AG10803 (cell line): ENCODE data around the gene RFX5.

Experiments used
- DNase-seq: peaks from one replicate; pipeline ENCODE4 v3.0.0; 2010; ENCODE audit warnings: low read depth
- H3K4me3 ChIP-seq: 2 replicates; pipeline ENCODE4 v1.5.1; 2011; ENCODE audit warnings: mild to moderate bottlenecking, low read length, control low read depth
- CTCF ChIP-seq: conservative IDR thresholded peaks from 2 replicates; pipeline ENCODE4 v1.5.1; 2011; ENCODE audit warnings: mild to moderate bottlenecking, low read length, control low read depth, inconsistent platforms

Gene RFX5

GRCh38 chr1:151327223-151327902 lies 19.7 kb downstream of the RFX5 start, which contains the start of gene PI4KB:
Gene PI4KB (minus strand): TSS chr1:151327416. CDS start chr1:151316481, 10,935 bp downstream.
- H3K4me3 ChIP-seq: peak within 1 kb of the TSS; percentile 83
- peak; percentile 98 for DNase-seq
- no peak for TF ChIP-seq CTCF

GRCh38 chr1:151326619-151327222 lies 20.3 kb downstream of the RFX5 start:
- no peak for TF ChIP-seq CTCF
- peak overlapping the region; percentile 83 for H3K4me3 ChIP-seq
- peak; percentile 40 for DNase-seq

- DNase-seq: peak; percentile 33
- TF ChIP-seq CTCF: no peak
- peak overlapping the region; percentile 83 for H3K4me3 ChIP-seq
Observed at GRCh38 chr1:151325646-151326429, 21.2 kb downstream of the RFX5 start.

- TF ChIP-seq CTCF: no peak
- no peak for DNase-seq
Observed at GRCh38 chr1:151325231-151325630, 21.8 kb downstream of the RFX5 start.

GRCh38 chr1:151324390-151324930 lies 22.6 kb downstream of the RFX5 start:
- no peak for DNase-seq
- no peak for TF ChIP-seq CTCF
- H3K4me3 ChIP-seq: no peak overlapping the region

More at GRCh38 chr1:151325231-151325630, 21.8 kb downstream of the RFX5 start:
- H3K4me3 ChIP-seq: no peak overlapping the region; the same call in 1 of the 2 replicates

GRCh38 chr1:151318975-151319374 lies 28.1 kb downstream of the RFX5 start:
- no peak overlapping the region for H3K4me3 ChIP-seq
- no peak for TF ChIP-seq CTCF
- DNase-seq: no peak
